NCI-H748 (cell line): ENCODE measurements around the gene SLC6A9.
A peak's percentile ranks its signal among the peaks of the same experiment; 100 is the strongest.

ENCODE experiments used
- DNase-seq: peaks from one replicate; lab custom pipeline; 2025; ENCODE audit not compliant: unreplicated experiment; lab: John Stamatoyannopoulos, UW

Gene SLC6A9

GRCh38 chr1:44029911-44030604 is 1.2 kb downstream of the SLC6A9 start:
- peak; percentile 97 for DNase-seq

- DNase-seq: peak; percentile 91
Measured at GRCh38 chr1:44029260-44029910, 1.9 kb downstream of the SLC6A9 start.

GRCh38 chr1:44027320-44027719 is 3.9 kb downstream of the SLC6A9 start:
- DNase-seq: no peak

GRCh38 chr1:44025816-44026215 is 5.4 kb downstream of the SLC6A9 start:
- no peak for DNase-seq

GRCh38 chr1:44024903-44025525 is 6.2 kb downstream of the SLC6A9 start:
- no peak for DNase-seq

- no peak for DNase-seq
Measured at GRCh38 chr1:44024031-44024902, 7.0 kb downstream of the SLC6A9 start.

GRCh38 chr1:44021581-44022321 is 9.5 kb downstream of the SLC6A9 start:
- DNase-seq: no peak

- DNase-seq: no peak
Measured at GRCh38 chr1:44021156-44021555, 10.1 kb downstream of the SLC6A9 start.

- no peak for DNase-seq
Measured at GRCh38 chr1:44020464-44020863, 10.8 kb downstream of the SLC6A9 start.

GRCh38 chr1:44019466-44019948 is 11.8 kb downstream of the SLC6A9 start:
- no peak for DNase-seq

- no peak for DNase-seq
Measured at GRCh38 chr1:44016890-44017400, 14.3 kb downstream of the SLC6A9 start.

- no peak for DNase-seq
Measured at GRCh38 chr1:44016041-44016889, 15.0 kb downstream of the SLC6A9 start.

GRCh38 chr1:44015206-44015605 is 16.1 kb downstream of the SLC6A9 start:
- no peak for DNase-seq

GRCh38 chr1:44014365-44015104 is 16.7 kb downstream of the SLC6A9 start:
- DNase-seq: no peak

GRCh38 chr1:44013949-44014348 is 17.3 kb downstream of the SLC6A9 start:
- no peak for DNase-seq

- DNase-seq: no peak
Measured at GRCh38 chr1:44012941-44013609, 18.2 kb downstream of the SLC6A9 start.

GRCh38 chr1:44012404-44012803 is 18.9 kb downstream of the SLC6A9 start:
- no peak for DNase-seq

- DNase-seq: no peak
Measured at GRCh38 chr1:44010935-44011471, 20.3 kb downstream of the SLC6A9 start.
